HEK293 (cell line): Measurements from ENCODE around the gene WHRN.

Experiments
- CTCF ChIA-PET: fragments of 350-600 bp; formaldehyde crosslinking; extraction: SDS; loops from one replicate; lab custom pipeline; 2021; ENCODE audit warnings: antibody characterized with exemption; lab: Yijun Ruan, JAX
- POLR2A ChIA-PET: fragments of 300-600 bp; formaldehyde crosslinking; extraction: SDS; loops from one replicate; lab custom pipeline; 2020; ENCODE audit warnings: antibody characterized with exemption, inconsistent platforms; lab: Yijun Ruan, JAX
- H3K27ac ChIP-seq: fragments of 200-500 bp; sonication (Bioruptor generic); 2 replicates; pipeline ENCODE4 v1.5.1; 2014; ENCODE audit warnings: low read depth, low read length, control low read depth, inconsistent platforms; ENCODE audit errors: extremely low read depth
- H3K36me3 ChIP-seq, 2 experiments: fragments of 200-500 bp in 1 of 2; sonication (Bioruptor generic) in 1 of 2; 1 replicate in 1 of 2; 2 replicates in 1 of 2; pipeline ENCODE4 v1.5.1; 2014 to 2017; ENCODE audit warnings: inconsistent platforms in 2 of 2, low read length in 2 of 2; ENCODE audit not compliant: control insufficient read depth in 2 of 2, insufficient read depth in 1 of 2
- H3K4me1 ChIP-seq: fragments of 200-500 bp; sonication (Bioruptor generic); 2 replicates; pipeline ENCODE4 v1.5.1; 2014; ENCODE audit warnings: mild to moderate bottlenecking, low read length, inconsistent platforms; ENCODE audit not compliant: control insufficient read depth, insufficient read depth
- H3K4me3 ChIP-seq: 2 replicates; pipeline ENCODE4 v1.5.1; 2011; ENCODE audit warnings: low read depth, mild to moderate bottlenecking, control low read depth, low read length, moderate library complexity
- H3K9me3 ChIP-seq: fragments of 200-500 bp; sonication (Bioruptor generic); 2 replicates; pipeline ENCODE4 v1.5.1; 2014; ENCODE audit warnings: low read depth, low read length, inconsistent platforms; ENCODE audit not compliant: control insufficient read depth, insufficient read depth
- BCL11B ChIP-seq: fragments of 450-650 bp; formaldehyde crosslinking; IDR thresholded peaks from 2 replicates; pipeline ENCODE4 v1.5.1; 2016; ENCODE audit warnings: low read depth, missing biosample characterization, missing genetic modification characterization
- GLIS1 ChIP-seq: fragments of 450-650 bp; formaldehyde crosslinking; IDR thresholded peaks from 2 replicates; pipeline ENCODE4 v1.5.1; 2016; ENCODE audit warnings: missing biosample characterization, missing genetic modification characterization
- HOXA7 ChIP-seq: sonication (generic); formaldehyde crosslinking; IDR thresholded peaks from 2 replicates; pipeline ENCODE4 v1.8.1; 2022; ENCODE audit warnings: missing genetic modification reagents, borderline replicate concordance
- KLF16 ChIP-seq: fragments of 450-650 bp; formaldehyde crosslinking; IDR thresholded peaks from 2 replicates; pipeline ENCODE4 v1.5.1; 2017; ENCODE audit warnings: missing biosample characterization, missing genetic modification characterization
- KLF17 ChIP-seq: fragments of 450-650 bp; formaldehyde crosslinking; IDR thresholded peaks from 2 replicates; pipeline ENCODE4 v1.5.1; 2016; ENCODE audit warnings: missing biosample characterization, missing genetic modification characterization
- KLF9 ChIP-seq: fragments of 450-650 bp; formaldehyde crosslinking; IDR thresholded peaks from 2 replicates; pipeline ENCODE4 v1.5.1; 2016; ENCODE audit warnings: missing biosample characterization, missing genetic modification characterization, low read depth
- REPIN1 ChIP-seq: fragments of 450-650 bp; formaldehyde crosslinking; IDR thresholded peaks from 2 replicates; pipeline ENCODE4 v1.5.1; 2017; ENCODE audit warnings: missing biosample characterization, missing genetic modification characterization, low read depth
- TCF7L2 ChIP-seq: IDR thresholded peaks from 2 replicates; pipeline ENCODE4 v1.6.1; 2011; ENCODE audit warnings: low read depth, mild to moderate bottlenecking, inconsistent platforms, low read length, moderate library complexity, borderline replicate concordance
- ZBTB21 ChIP-seq: fragments of 450-650 bp; formaldehyde crosslinking; IDR thresholded peaks from 2 replicates; pipeline ENCODE4 v1.5.1; 2017; ENCODE audit warnings: missing biosample characterization, missing genetic modification characterization
- ZBTB8A ChIP-seq: fragments of 450-650 bp; formaldehyde crosslinking; IDR thresholded peaks from 2 replicates; pipeline ENCODE4 v1.5.1; 2016; ENCODE audit warnings: missing biosample characterization, missing genetic modification characterization
- ZNF114 ChIP-seq: fragments of 450-650 bp; formaldehyde crosslinking; IDR thresholded peaks from 2 replicates; pipeline ENCODE4 v1.5.0; 2017; ENCODE audit warnings: missing biosample characterization, missing genetic modification characterization
- ZNF146 ChIP-seq: fragments of 450-650 bp; formaldehyde crosslinking; IDR thresholded peaks from 2 replicates; pipeline ENCODE4 v1.5.1; 2016; ENCODE audit warnings: missing biosample characterization, missing genetic modification characterization
- ZNF169 ChIP-seq: fragments of 450-650 bp; formaldehyde crosslinking; IDR thresholded peaks from 2 replicates; pipeline ENCODE4 v1.5.1; 2016; ENCODE audit warnings: missing biosample characterization, missing genetic modification characterization
- ZNF341 ChIP-seq: fragments of 450-650 bp; formaldehyde crosslinking; IDR thresholded peaks from 2 replicates; pipeline ENCODE4; 2016; ENCODE audit warnings: low read depth, missing biosample characterization, missing genetic modification characterization
- ZNF37A ChIP-seq: fragments of 450-650 bp; IDR thresholded peaks from 2 replicates; pipeline ENCODE4 v1.5.1; 2018; ENCODE audit warnings: missing biosample characterization, missing genetic modification characterization
- ZNF391 ChIP-seq: fragments of 450-650 bp; formaldehyde crosslinking; IDR thresholded peaks from 2 replicates; pipeline ENCODE4 v1.5.1; 2016; ENCODE audit warnings: low read depth, missing biosample characterization, missing genetic modification characterization, borderline replicate concordance
- ZNF404 ChIP-seq: fragments of 450-650 bp; formaldehyde crosslinking; IDR thresholded peaks from 2 replicates; pipeline ENCODE4 v1.5.1; 2017; ENCODE audit warnings: missing biosample characterization, missing genetic modification characterization
- ZNF488 ChIP-seq: fragments of 450-650 bp; formaldehyde crosslinking; IDR thresholded peaks from 2 replicates; pipeline ENCODE4 v1.5.1; 2016; ENCODE audit warnings: missing biosample characterization, missing genetic modification characterization
- ZNF510 ChIP-seq: fragments of 450-650 bp; formaldehyde crosslinking; IDR thresholded peaks from 2 replicates; pipeline ENCODE4 v1.5.1; 2018; ENCODE audit warnings: mild to moderate bottlenecking, missing genetic modification characterization, missing biosample characterization; ENCODE audit not compliant: insufficient replicate concordance
- ZNF521 ChIP-seq: fragments of 450-650 bp; formaldehyde crosslinking; IDR thresholded peaks from 2 replicates; pipeline ENCODE4 v1.5.1; 2017; ENCODE audit warnings: missing biosample characterization, mild to moderate bottlenecking, missing genetic modification characterization
- ZNF654 ChIP-seq: fragments of 450-650 bp; formaldehyde crosslinking; IDR thresholded peaks from 2 replicates; pipeline ENCODE4 v1.5.1; 2016; ENCODE audit warnings: low read depth, missing biosample characterization, missing genetic modification characterization
- ZNF707 ChIP-seq: fragments of 450-650 bp; formaldehyde crosslinking; IDR thresholded peaks from 2 replicates; pipeline ENCODE4 v1.5.1; 2016; ENCODE audit warnings: missing biosample characterization, missing genetic modification characterization
- ZSCAN23 ChIP-seq: fragments of 450-650 bp; formaldehyde crosslinking; IDR thresholded peaks from 2 replicates; pipeline ENCODE4 v1.5.1; 2016; ENCODE audit warnings: missing biosample characterization, missing genetic modification characterization
- ZSCAN4 ChIP-seq: fragments of 450-650 bp; formaldehyde crosslinking; IDR thresholded peaks from 2 replicates; pipeline ENCODE4 v1.5.1; 2017; ENCODE audit warnings: missing biosample characterization, missing genetic modification characterization

The WHRN gene

GRCh38 chr9:114471157-114471556, 34.1 kb downstream of the WHRN start:
- no peak overlapping the region for H3K4me3 ChIP-seq
- POLR2A ChIA-PET = no interaction called here

GRCh38 chr9:114470581-114470980, 34.7 kb downstream of the WHRN start:
- Histone ChIP-seq H3K9me3 (no peaks in the 10 kb centered on the region), H3K4me1 (no peaks in the 10 kb centered on the region), H3K27ac (no peak overlapping the region), H3K4me3 (no peak overlapping the region), H3K36me3 (peaks cover 0 to 4% of the 10 kb centered on the region in 2 experiments; a peak in 1 of 3 replicates)
- TF ChIP-seq REPIN1 (no peak), ZNF169 (tag by site-specific recombination) (no peak), TCF7L2 (no peak), KLF9 (tag by site-specific recombination) (no peak), ZNF341 (tag by site-specific recombination) (no peak), ZNF510 (tag by site-specific recombination) (no peak), KLF16 (tag by site-specific recombination) (no peak), ZBTB21 (tag by site-specific recombination) (no peak), ZSCAN23 (tag by site-specific recombination) (no peak)
- ChIA-PET CTCF (no interaction called here), POLR2A (no interaction called here)

More at GRCh38 chr9:114471157-114471556, 34.1 kb downstream of the WHRN start:
- Histone ChIP-seq H3K9me3 (no peaks in the 10 kb centered on the region), H3K27ac (no peak overlapping the region), H3K36me3 (peaks cover 0 to 4% of the 10 kb centered on the region in 2 experiments; a peak in 1 of 3 replicates), H3K4me1 (no peaks in the 10 kb centered on the region)
- CTCF ChIA-PET = interaction anchor here (1.0 kb wide), 1 partner anchor 16 kb away, joined by 10 read pairs; no protein-coding TSS in a partner anchor
- TF ChIP-seq GLIS1 (tag by site-specific recombination) (no peak), ZSCAN4 (no peak), ZSCAN23 (tag by site-specific recombination) (no peak), ZNF707 (tag by site-specific recombination) (no peak), ZNF146 (tag by site-specific recombination) (no peak), ZNF521 (tag by site-specific recombination) (no peak), ZBTB8A (tag by site-specific recombination) (no peak)

GRCh38 chr9:114470121-114470520, 35.2 kb downstream of the WHRN start:
- H3K4me1 ChIP-seq = no peaks in the 10 kb centered on the region
- H3K36me3 ChIP-seq = peaks cover 0 to 4% of the 10 kb centered on the region in 2 experiments; a peak in 1 of 3 replicates
- TF ChIP-seq ZNF654 (no peak), ZNF488 (tag by site-specific recombination) (no peak), HOXA7 (CRISPR knock-in tag) (no peak), ZNF404 (tag by site-specific recombination) (no peak), KLF17 (no peak), ZNF37A (tag by site-specific recombination) (no peak), BCL11B (tag by site-specific recombination) (no peak), ZNF114 (tag by site-specific recombination) (no peak), ZNF391 (tag by site-specific recombination) (no peak)
- H3K4me3 ChIP-seq = no peak overlapping the region
- CTCF ChIA-PET = no interaction called here
- no peaks in the 10 kb centered on the region for H3K9me3 ChIP-seq
- no peak overlapping the region for H3K27ac ChIP-seq
- POLR2A ChIA-PET = no interaction called here
